ENCODE data around the gene ARRB2. TPM values are rescaled to one million over a fixed set of nuclear protein-coding genes. Genes with fewer than 3 reads are reported as not detected.

The ARRB2 gene
- polyA plus RNA-seq, 1 donor from 2014 or later: 28.3 TPM

- Histone ChIP-seq H3K36me3 (ENCODE audit: insufficient read depth, low read length) (no peaks in the 10 kb centered on the region), H3K4me3 (ENCODE audit: low read length) (no peak overlapping the region), H3K27me3 (ENCODE audit: insufficient read depth, low read depth, low read length) (peaks cover 45% of the 10 kb centered on the region), H2AFZ (ENCODE audit: low read depth, low read length) (no peak overlapping the region), H4K20me1 (ENCODE audit: insufficient read depth) (no peaks in the 10 kb centered on the region), H3K79me2 (replicated peaks; ENCODE audit: insufficient read depth, low read length) (no peaks in the 10 kb centered on the region), H3K9me2 (ENCODE audit: insufficient read depth, low read length) (no peaks in the 10 kb centered on the region), H3F3A (ENCODE audit: insufficient read depth, low read length, poor library complexity, severe bottlenecking) (no peaks in the 10 kb centered on the region), H3K9ac (ENCODE audit: low read length) (no peak overlapping the region), H3K4me2 (ENCODE audit: low read length) (no peak overlapping the region), H3K9me3 (ENCODE audit: low read length) (no peaks in the 10 kb centered on the region), H3K27ac (ENCODE audit: low read length) (no peak overlapping the region)
- no peak for TF ChIP-seq RAD21 (conservative IDR thresholded peaks at IDR 0.05)
- TF ChIP-seq CTCF (IDR thresholded peaks at IDR 0.05; ENCODE audit: poor library complexity, severe bottlenecking): no peak
- TF ChIP-seq EP300 (conservative IDR thresholded peaks at IDR 0.05; ENCODE audit: poor library complexity, severe bottlenecking): no peak
- no peak for TF ChIP-seq EZH2 (IDR thresholded peaks at IDR 0.05; ENCODE audit: borderline replicate concordance, insufficient read depth, low read length, poor library complexity, severe bottlenecking)
- TF ChIP-seq SMC3 (conservative IDR thresholded peaks at IDR 0.05; ENCODE audit: poor library complexity): no peak
- no peak for TF ChIP-seq MXI1 (conservative IDR thresholded peaks at IDR 0.05; ENCODE audit: poor library complexity, severe bottlenecking)
- no peak for TF ChIP-seq POLR2AphosphoS5 (IDR thresholded peaks at IDR 0.05)
- no peak for TF ChIP-seq TAF1 (IDR thresholded peaks at IDR 0.05; ENCODE audit: low read depth)
- no peak for TF ChIP-seq REST (IDR thresholded peaks at IDR 0.05; ENCODE audit: borderline replicate concordance)
These were observed 34.9 kb downstream of the ARRB2 start for GRCh38 chr17:4744999-4745969.

GRCh38 chr17:4747847-4748246 lies 37.4 kb downstream of the ARRB2 start:
- H3K9ac ChIP-seq (ENCODE audit: low read length): no peak overlapping the region
- no peaks in the 10 kb centered on the region for H3F3A ChIP-seq (ENCODE audit: insufficient read depth, low read length, poor library complexity, severe bottlenecking)
- H4K20me1 ChIP-seq (ENCODE audit: insufficient read depth): no peaks in the 10 kb centered on the region
- no peaks in the 10 kb centered on the region for H3K36me3 ChIP-seq (ENCODE audit: insufficient read depth, low read length)
- H3K9me2 ChIP-seq (ENCODE audit: insufficient read depth, low read length): no peaks in the 10 kb centered on the region
- H3K79me2 ChIP-seq (replicated peaks; ENCODE audit: insufficient read depth, low read length): no peaks in the 10 kb centered on the region
- no peak overlapping the region for H3K27ac ChIP-seq (ENCODE audit: low read length)
- H3K27me3 ChIP-seq (ENCODE audit: insufficient read depth, low read depth, low read length): peaks cover 21% of the 10 kb centered on the region
- no peak overlapping the region for H3K4me3 ChIP-seq (ENCODE audit: low read length)
- no peak overlapping the region for H3K4me2 ChIP-seq (ENCODE audit: low read length)
- H2AFZ ChIP-seq (ENCODE audit: low read depth, low read length): no peak overlapping the region
- no peaks in the 10 kb centered on the region for H3K9me3 ChIP-seq (ENCODE audit: low read length)
- TF ChIP-seq SMC3 (conservative IDR thresholded peaks at IDR 0.05; ENCODE audit: poor library complexity): no peak
- no peak for TF ChIP-seq CTCF (IDR thresholded peaks at IDR 0.05; ENCODE audit: poor library complexity, severe bottlenecking)
- TF ChIP-seq EZH2 (IDR thresholded peaks at IDR 0.05; ENCODE audit: borderline replicate concordance, insufficient read depth, low read length, poor library complexity, severe bottlenecking): no peak
- TF ChIP-seq RAD21 (conservative IDR thresholded peaks at IDR 0.05): no peak
- TF ChIP-seq REST (IDR thresholded peaks at IDR 0.05; ENCODE audit: borderline replicate concordance): no peak
- no peak for TF ChIP-seq EP300 (conservative IDR thresholded peaks at IDR 0.05; ENCODE audit: poor library complexity, severe bottlenecking)
- no peak for TF ChIP-seq POLR2AphosphoS5 (IDR thresholded peaks at IDR 0.05)
- TF ChIP-seq MXI1 (conservative IDR thresholded peaks at IDR 0.05; ENCODE audit: poor library complexity, severe bottlenecking): no peak
- TF ChIP-seq TAF1 (IDR thresholded peaks at IDR 0.05; ENCODE audit: low read depth): no peak

All from neural cell (in vitro differentiated cells).